ENCODE data around the gene ZBTB20. TPM values are rescaled to one million over a fixed set of nuclear protein-coding genes. Genes with fewer than 3 reads are reported as not detected.
A peak's percentile ranks its signal among the peaks of the same experiment; 100 is the strongest.

ZBTB20 gene
- total and polyA plus RNA-seq, 2 of the 4 experiments (the other 2 are of a cell fraction) = 0.75 to 14.7 TPM

GRCh38 chr3:114608293-114608692 lies 538.8 kb downstream of the ZBTB20 start:
- H4K5ac ChIP-seq (ENCODE audit: low read depth, low read length) = no peak overlapping the region
- H2AFZ ChIP-seq (replicated peaks; ENCODE audit: low read length, poor library complexity) = no peak overlapping the region
- no peak overlapping the region; a peak in 1 of 4 replicates for H4K8ac ChIP-seq (ENCODE audit: low read depth in 2 of 2, low read length in 2 of 2)
- H2BK20ac ChIP-seq (ENCODE audit: low read depth, low read length) = peak overlapping the region; percentile 73; the same call in 1 of the 2 replicates
- BruUV-seq (replicated peaks) = no TSS peak
- no peak overlapping the region for H3K14ac ChIP-seq (replicated peaks; ENCODE audit: low read depth, low read length)
- peaks cover 9% of the 10 kb centered on the region for H3K9me1 ChIP-seq (ENCODE audit: insufficient read depth, low read length)
- no peak overlapping the region for H3K4me3 ChIP-seq (ENCODE audit: insufficient read depth, low read depth, low read length)
- no peaks in the 10 kb centered on the region for H3K9me3 ChIP-seq (ENCODE audit: control insufficient read depth, insufficient read depth, low read length)
- no peak overlapping the region for H4K91ac ChIP-seq (ENCODE audit: insufficient read depth, low read depth, low read length)
- CTCF ChIA-PET = interaction anchor here (1.2 kb wide), 1 partner anchor 10 kb away, joined by 4 read pairs; no protein-coding TSS in a partner anchor
- H3K4me2 ChIP-seq (ENCODE audit: low read depth, low read length) = peak overlapping the region; percentile 44; the same call in 1 of the 2 replicates
- H2AK9ac ChIP-seq (replicated peaks; ENCODE audit: low read depth, low read length, poor library complexity) = no peak overlapping the region
- no peaks in the 10 kb centered on the region for H3K36me3 ChIP-seq (ENCODE audit: control insufficient read depth, insufficient read depth, low read length)
- peak overlapping the region; percentile 70; the same call in 1 of the 2 replicates for H2BK120ac ChIP-seq (ENCODE audit: low read depth, low read length)
- no peak overlapping the region for H3K23ac ChIP-seq (ENCODE audit: low read depth, low read length)
- H3K4ac ChIP-seq (ENCODE audit: low read depth, low read length) = peak overlapping the region; percentile 66; the same call in 1 of the 2 replicates
- TF ChIP-seq RCOR1 (IDR thresholded peaks at IDR 0.05; ENCODE audit: insufficient replicate concordance, low read length) (peak; percentile 96), MAZ (IDR thresholded peaks at IDR 0.05; ENCODE audit: borderline replicate concordance, low read depth, low read length) (no peak), NFE2L2 (IDR thresholded peaks at IDR 0.05; ENCODE audit: low read depth, low read length) (no peak), SMC3 (IDR thresholded peaks at IDR 0.05; ENCODE audit: low read depth, low read length) (no peak), POLR2A (IDR thresholded peaks at IDR 0.05; ENCODE audit: low read depth, low read length) (no peak), FOS (IDR thresholded peaks at IDR 0.05; ENCODE audit: low read depth, low read length) (peak; percentile 78), RAD21 (IDR thresholded peaks at IDR 0.05; ENCODE audit: low read length) (0 out of 2 replicates have a peak, but pooled peaks have one; percentile 5), CTCF (conservative IDR thresholded peaks at IDR 0.05; ENCODE audit: low read depth, low read length) (no peak), RFX5 (IDR thresholded peaks at IDR 0.05; ENCODE audit: low read depth, low read length) (no peak), BHLHE40 (IDR thresholded peaks at IDR 0.05; ENCODE audit: low read depth, low read length) (no peak), MXI1 (IDR thresholded peaks at IDR 0.05; ENCODE audit: borderline replicate concordance, low read depth, low read length) (no peak), MAFK (IDR thresholded peaks at IDR 0.05; ENCODE audit: low read depth, low read length) (0 out of 2 replicates have a peak, but pooled peaks have one; percentile 10), CEBPB (IDR thresholded peaks at IDR 0.05; ENCODE audit: low read depth, low read length) (peak; percentile 81), ELK1 (IDR thresholded peaks at IDR 0.05; ENCODE audit: borderline replicate concordance, low read depth, low read length) (no peak), USF2 (IDR thresholded peaks at IDR 0.05; ENCODE audit: low read depth, low read length) (no peak), CHD1 (IDR thresholded peaks at IDR 0.05; ENCODE audit: low read depth, low read length) (no peak)
- WGBS, 2 experiments (ENCODE audit: extremely low coverage in 2 of 2, insufficient read length in 1 of 2) = no CpG with 5 or more reads among the region's 1 CpG
- peak; percentile 95 for DNase-seq
- H3K79me1 ChIP-seq (ENCODE audit: low read depth in 1 of 2, low read length in 2 of 2) = peaks cover 34 to 49% of the 10 kb centered on the region in 2 experiments
- H3K18ac ChIP-seq (ENCODE audit: low read depth, low read length) = peak overlapping the region; percentile 92; the same call in 1 of the 2 replicates
- no peaks in the 10 kb centered on the region for H4K20me1 ChIP-seq (ENCODE audit: insufficient read depth, low read length)
- in situ Hi-C loops (cut with MboI; ENCODE audit: low sequenced_read_pairs) = no loop called here
- peak; percentile 89 for ATAC-seq (ENCODE audit: low read depth)
- no peaks in the 10 kb centered on the region for H3K27me3 ChIP-seq (ENCODE audit: control insufficient read depth, insufficient read depth, low read length)
- H2BK15ac ChIP-seq (ENCODE audit: low read depth, low read length) = no peak overlapping the region; the same call in 2 of the 3 replicates
- peak overlapping the region; percentile 92 for H2BK5ac ChIP-seq (ENCODE audit: low read depth, low read length, poor library complexity, severe bottlenecking)
- no peak overlapping the region for H3K9ac ChIP-seq (ENCODE audit: low read depth, low read length)
- dilution Hi-C loops (cut with HindIII; ENCODE audit: low sequenced_read_pairs, unreplicated experiment) = no loop called here
- peak overlapping the region; percentile 54; the same call in 1 of the 2 replicates for H3K27ac ChIP-seq (ENCODE audit: insufficient read depth, low read length)
- H3K4me1 ChIP-seq (ENCODE audit: control insufficient read depth, insufficient read depth, low read length) = peaks cover 19% of the 10 kb centered on the region
- intact Hi-C loops (cut with micrococcal nuclease) = loop anchor here (5.0 kb wide), 1 partner anchor 226 kb away; no protein-coding TSS in a partner anchor
- POLR2A ChIA-PET (ENCODE audit: unreplicated experiment) = no interaction called here
- H3K56ac ChIP-seq (ENCODE audit: extremely low read depth, insufficient read depth, low read length) = no peak overlapping the region
- no peak overlapping the region for H2AK5ac ChIP-seq (ENCODE audit: low read depth, low read length)

All from IMR-90 (cell line).